ENCODE results near the gene GPR160. TPM values are rescaled to one million over a fixed set of nuclear protein-coding genes. Genes with fewer than 3 reads are reported as not detected.

The GPR160 gene, protein sequence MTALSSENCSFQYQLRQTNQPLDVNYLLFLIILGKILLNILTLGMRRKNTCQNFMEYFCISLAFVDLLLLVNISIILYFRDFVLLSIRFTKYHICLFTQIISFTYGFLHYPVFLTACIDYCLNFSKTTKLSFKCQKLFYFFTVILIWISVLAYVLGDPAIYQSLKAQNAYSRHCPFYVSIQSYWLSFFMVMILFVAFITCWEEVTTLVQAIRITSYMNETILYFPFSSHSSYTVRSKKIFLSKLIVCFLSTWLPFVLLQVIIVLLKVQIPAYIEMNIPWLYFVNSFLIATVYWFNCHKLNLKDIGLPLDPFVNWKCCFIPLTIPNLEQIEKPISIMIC
- total RNA-seq: 10 to 100 TPM; 27.4 to 88.9 TPM

DNA sequence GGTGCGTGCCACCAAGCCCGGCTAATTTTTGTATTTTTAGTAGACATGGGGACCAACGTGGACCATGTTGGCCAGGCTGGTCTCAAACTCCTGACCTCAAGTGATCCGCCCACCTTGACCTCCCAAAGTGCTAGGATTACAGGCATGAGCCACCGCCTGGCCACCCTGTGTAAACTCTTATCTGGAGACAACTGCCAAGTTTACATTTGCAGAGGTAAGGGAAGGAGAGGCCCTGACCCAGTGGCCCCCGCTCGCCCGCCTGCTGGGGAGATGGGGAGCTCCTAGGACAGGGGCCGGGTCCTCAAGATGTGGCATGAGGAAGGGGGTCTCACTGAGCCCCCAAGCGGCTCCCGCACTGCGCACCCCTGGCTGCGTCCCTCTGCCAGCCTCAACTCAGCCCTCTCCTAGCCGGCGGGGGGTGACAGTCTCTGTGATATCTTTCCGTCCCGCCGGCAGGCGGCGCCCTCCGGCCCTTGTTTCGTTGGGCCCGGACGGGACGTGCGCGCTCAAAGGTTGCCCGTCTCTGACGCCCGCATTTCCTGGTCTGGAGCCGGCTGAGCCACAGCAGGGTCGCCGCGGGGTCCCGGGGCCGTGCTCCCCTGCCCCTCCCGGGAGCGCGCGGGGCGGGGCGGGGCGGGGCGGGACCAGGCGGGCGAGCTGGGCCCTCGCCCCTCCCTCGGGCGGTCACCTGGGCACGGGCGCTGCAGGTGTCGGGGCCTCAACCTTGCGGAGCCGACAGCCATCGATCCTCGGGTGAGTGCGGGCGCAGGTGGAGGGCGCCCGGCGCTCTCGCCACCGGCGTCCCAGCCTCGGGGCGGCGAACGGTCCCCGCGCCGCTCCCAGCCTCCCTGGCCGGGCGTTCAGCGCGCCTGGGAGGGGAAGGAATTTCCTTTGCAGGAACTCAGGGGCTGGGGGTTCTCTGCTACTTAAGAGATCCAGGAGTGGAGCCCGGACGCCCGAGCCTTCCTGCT is at the start of gene GPR160:
Gene GPR160 (plus strand): TSS at position 533 of the 971 bp plus-strand sequence. CDS start 45,978 bp downstream, outside the sequence.
- peak within 1 kb of the TSS; percentile 50 to 73 for H3K4me3 ChIP-seq
- intact Hi-C loops (cut with DNase I): no loop called here
- no peak for TF ChIP-seq POLR2A (IDR thresholded peaks at IDR 0.05)
- TF ChIP-seq POLR2AphosphoS5 (IDR thresholded peaks at IDR 0.05): peak; percentile 35
- TF ChIP-seq, protein P1, sequence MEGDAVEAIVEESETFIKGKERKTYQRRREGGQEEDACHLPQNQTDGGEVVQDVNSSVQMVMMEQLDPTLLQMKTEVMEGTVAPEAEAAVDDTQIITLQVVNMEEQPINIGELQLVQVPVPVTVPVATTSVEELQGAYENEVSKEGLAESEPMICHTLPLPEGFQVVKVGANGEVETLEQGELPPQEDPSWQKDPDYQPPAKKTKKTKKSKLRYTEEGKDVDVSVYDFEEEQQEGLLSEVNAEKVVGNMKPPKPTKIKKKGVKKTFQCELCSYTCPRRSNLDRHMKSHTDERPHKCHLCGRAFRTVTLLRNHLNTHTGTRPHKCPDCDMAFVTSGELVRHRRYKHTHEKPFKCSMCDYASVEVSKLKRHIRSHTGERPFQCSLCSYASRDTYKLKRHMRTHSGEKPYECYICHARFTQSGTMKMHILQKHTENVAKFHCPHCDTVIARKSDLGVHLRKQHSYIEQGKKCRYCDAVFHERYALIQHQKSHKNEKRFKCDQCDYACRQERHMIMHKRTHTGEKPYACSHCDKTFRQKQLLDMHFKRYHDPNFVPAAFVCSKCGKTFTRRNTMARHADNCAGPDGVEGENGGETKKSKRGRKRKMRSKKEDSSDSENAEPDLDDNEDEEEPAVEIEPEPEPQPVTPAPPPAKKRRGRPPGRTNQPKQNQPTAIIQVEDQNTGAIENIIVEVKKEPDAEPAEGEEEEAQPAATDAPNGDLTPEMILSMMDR (IDR thresholded peaks at IDR 0.05): peak; percentile 70 to 86 (median 83)
- WGBS: 7% methylated on average over 41 of the region's 78 CpGs
- DNase-seq (ENCODE audit: low spot score): peak; percentile 79
- no peaks in the 10 kb centered on the region for H3K9me3 ChIP-seq
- H3K27ac ChIP-seq: peak within 1 kb of the TSS; percentile 69 to 82
- no peaks in the 10 kb centered on the region for H3K4me1 ChIP-seq (replicated peaks)
- no peaks in the 10 kb centered on the region for H3K36me3 ChIP-seq
- H3K27me3 ChIP-seq (replicated peaks; ENCODE audit: insufficient read depth): no peaks in the 10 kb centered on the region

DNA sequence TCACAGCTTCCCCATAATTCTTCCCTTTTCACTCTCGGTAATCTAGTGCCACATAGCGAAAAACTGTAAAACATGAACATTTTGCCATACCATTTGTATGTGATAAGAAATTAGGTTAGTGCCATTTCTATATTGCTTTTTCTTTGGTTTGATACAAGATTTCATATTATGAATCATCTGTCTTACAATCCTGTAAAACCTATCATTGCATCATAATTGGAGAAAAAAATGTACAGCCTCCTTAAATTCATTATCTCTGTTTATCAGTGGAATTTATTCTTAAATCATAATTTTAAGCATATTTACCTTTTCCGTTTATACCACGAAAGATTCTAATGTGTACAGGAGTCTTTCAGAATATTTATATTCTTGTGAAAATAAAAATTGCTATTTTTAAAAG is 47.4 kb upstream of the GPR160 start:
- Histone ChIP-seq H3K4me3 (no peak overlapping the region), H3K27ac (no peak overlapping the region), H3K36me3 (no peaks in the 10 kb centered on the region), H3K9me3 (no peaks in the 10 kb centered on the region), H3K27me3 (replicated peaks; ENCODE audit: insufficient read depth) (no peaks in the 10 kb centered on the region), H3K4me1 (replicated peaks) (no peaks in the 10 kb centered on the region)
- TF ChIP-seq POLR2A (IDR thresholded peaks at IDR 0.05) (no peak), POLR2AphosphoS5 (IDR thresholded peaks at IDR 0.05) (no peak)
- TF ChIP-seq, protein P1 (IDR thresholded peaks at IDR 0.05): no peak
- 96% methylated on average over 4 of the region's 4 CpGs for WGBS
- intact Hi-C loops (cut with DNase I): no loop called here
- no peak for DNase-seq (ENCODE audit: low spot score)

DNA sequence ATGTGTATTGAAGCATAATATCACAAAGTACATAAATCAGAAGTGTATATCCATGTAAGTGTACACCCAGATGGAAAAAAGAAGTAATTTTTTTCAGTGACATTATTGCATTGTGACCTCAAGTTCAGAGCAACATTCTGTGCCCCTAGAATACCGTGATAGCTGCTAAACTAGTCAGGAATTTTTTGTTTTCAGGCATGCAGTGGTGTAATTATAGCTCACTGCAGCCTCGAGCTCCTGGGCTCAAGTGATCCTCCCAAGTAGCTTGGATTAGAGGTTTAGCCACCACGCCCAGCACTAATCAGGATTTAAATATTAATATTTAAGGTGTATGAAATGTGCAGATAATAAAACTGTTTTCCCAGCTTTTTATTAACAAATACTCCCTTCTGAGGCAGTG is 45.6 kb upstream of the GPR160 start:
- no peaks in the 10 kb centered on the region for H3K36me3 ChIP-seq
- WGBS: 63% methylated on average over 3 of the region's 3 CpGs

DNA sequence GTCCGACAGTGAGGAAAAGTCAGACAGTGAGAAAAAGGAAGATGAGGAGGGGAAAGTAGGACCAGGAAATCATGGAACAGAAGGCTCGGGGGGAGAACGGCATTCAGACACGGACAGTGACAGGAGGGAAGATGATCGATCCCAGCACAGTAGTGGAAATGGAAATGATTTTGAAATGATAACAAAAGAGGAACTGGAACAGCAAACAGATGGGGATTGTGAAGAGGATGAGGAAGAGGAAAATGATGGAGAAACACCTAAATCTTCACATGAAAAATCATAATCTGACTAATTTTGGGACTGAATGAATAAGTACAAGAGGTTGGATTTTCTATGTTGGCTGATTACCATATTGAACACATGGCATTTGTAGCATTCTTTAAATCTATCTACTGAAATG is 45.0 kb upstream of the GPR160 start:
- H3K27ac ChIP-seq: no peak overlapping the region
- no peaks in the 10 kb centered on the region for H3K4me1 ChIP-seq (replicated peaks)
- H3K36me3 ChIP-seq: no peaks in the 10 kb centered on the region
- no peak for DNase-seq (ENCODE audit: low spot score)
- H3K27me3 ChIP-seq (replicated peaks; ENCODE audit: insufficient read depth): no peaks in the 10 kb centered on the region
- intact Hi-C loops (cut with DNase I): no loop called here
- no peak overlapping the region for H3K4me3 ChIP-seq
- H3K9me3 ChIP-seq: no peaks in the 10 kb centered on the region
- TF ChIP-seq POLR2A (IDR thresholded peaks at IDR 0.05) (no peak), POLR2AphosphoS5 (IDR thresholded peaks at IDR 0.05) (no peak)
- TF ChIP-seq, protein P1 (IDR thresholded peaks at IDR 0.05): no peak
- 86% methylated on average over 5 of the region's 5 CpGs for WGBS

More for the DNA sequence above, 45.6 kb upstream of the GPR160 start:
- no peaks in the 10 kb centered on the region for H3K4me1 ChIP-seq (replicated peaks)
- H3K27me3 ChIP-seq (replicated peaks; ENCODE audit: insufficient read depth): no peaks in the 10 kb centered on the region
- DNase-seq (ENCODE audit: low spot score): no peak
- no peaks in the 10 kb centered on the region for H3K9me3 ChIP-seq
- intact Hi-C loops (cut with DNase I): no loop called here
- TF ChIP-seq POLR2A (IDR thresholded peaks at IDR 0.05): no peak
- no peak overlapping the region for H3K27ac ChIP-seq
- no peak overlapping the region for H3K4me3 ChIP-seq

DNA sequence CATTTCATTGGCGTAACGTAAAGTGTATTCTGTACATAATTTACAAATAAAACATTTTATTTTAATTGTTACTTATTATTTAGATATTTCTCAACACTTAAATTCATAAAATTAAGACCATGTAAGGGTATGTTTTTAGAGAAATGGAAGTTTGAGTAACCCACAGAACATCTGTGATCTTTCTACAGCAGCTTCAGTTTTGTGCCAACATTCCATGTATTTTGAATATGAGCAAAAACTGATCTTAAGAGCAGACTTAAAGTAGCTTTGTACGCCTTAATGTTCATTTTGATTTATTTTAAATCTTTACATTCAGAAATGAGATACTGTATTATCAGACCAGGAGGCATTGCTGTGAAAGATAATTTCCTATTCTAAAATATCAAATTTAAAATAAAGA is 44.0 kb upstream of the GPR160 start:
- no peaks in the 10 kb centered on the region for H3K4me1 ChIP-seq (replicated peaks)
- no peaks in the 10 kb centered on the region for H3K27me3 ChIP-seq (replicated peaks; ENCODE audit: insufficient read depth)
- TF ChIP-seq, protein P1 (IDR thresholded peaks at IDR 0.05): no peak
- no peak for TF ChIP-seq POLR2AphosphoS5 (IDR thresholded peaks at IDR 0.05)
- TF ChIP-seq POLR2A (IDR thresholded peaks at IDR 0.05): no peak
- intact Hi-C loops (cut with DNase I): no loop called here
- H3K4me3 ChIP-seq: no peak overlapping the region
- H3K36me3 ChIP-seq: no peaks in the 10 kb centered on the region
- H3K9me3 ChIP-seq: no peaks in the 10 kb centered on the region
- 83% methylated on average over 3 of the region's 3 CpGs for WGBS
- H3K27ac ChIP-seq: no peak overlapping the region
- DNase-seq (ENCODE audit: low spot score): no peak
